ENCODE measurements around the gene RUNX1.

Gene RUNX1

GRCh38 chr21:34923626-34924025 is 125.5 kb downstream of the RUNX1 start:
- DNase-seq (ENCODE audit: low spot score), result no peak

GRCh38 chr21:34923202-34923601 is 125.9 kb downstream of the RUNX1 start:
- DNase-seq (ENCODE audit: low spot score), result no peak

- DNase-seq (ENCODE audit: low spot score), result no peak
These were observed 126.6 kb downstream of the RUNX1 start for GRCh38 chr21:34922479-34922878.

- DNase-seq (ENCODE audit: low spot score), result no peak
These were observed 128.0 kb downstream of the RUNX1 start for GRCh38 chr21:34921151-34921550.

- no peak for DNase-seq (ENCODE audit: low spot score)
These were observed 129.7 kb downstream of the RUNX1 start for GRCh38 chr21:34919406-34919805.

GRCh38 chr21:34916446-34916845 is 132.7 kb downstream of the RUNX1 start:
- no peak for DNase-seq (ENCODE audit: low spot score)

- peak; percentile 47 for DNase-seq (ENCODE audit: low spot score)
These were observed 133.7 kb downstream of the RUNX1 start for GRCh38 chr21:34915364-34915841.

GRCh38 chr21:34914239-34914638 is 134.9 kb downstream of the RUNX1 start:
- DNase-seq (ENCODE audit: low spot score), result no peak

GRCh38 chr21:34913811-34914210 is 135.3 kb downstream of the RUNX1 start:
- DNase-seq (ENCODE audit: low spot score), result no peak

- DNase-seq (ENCODE audit: low spot score), result peak; percentile 29
These were observed 136.8 kb downstream of the RUNX1 start for GRCh38 chr21:34912022-34912945.

GRCh38 chr21:34911360-34911759 is 137.7 kb downstream of the RUNX1 start:
- no peak for DNase-seq (ENCODE audit: low spot score)

- DNase-seq (ENCODE audit: low spot score), result no peak
These were observed 138.7 kb downstream of the RUNX1 start for GRCh38 chr21:34910396-34910795.

GRCh38 chr21:34909492-34910292 is 139.4 kb downstream of the RUNX1 start:
- no peak for DNase-seq (ENCODE audit: low spot score)

- no peak for DNase-seq (ENCODE audit: low spot score)
These were observed 140.6 kb downstream of the RUNX1 start for GRCh38 chr21:34908419-34909055.

- DNase-seq (ENCODE audit: low spot score), result no peak
These were observed 141.4 kb downstream of the RUNX1 start for GRCh38 chr21:34907461-34908418.

- no peak for DNase-seq (ENCODE audit: low spot score)
These were observed 142.7 kb downstream of the RUNX1 start for GRCh38 chr21:34906401-34906800.

GRCh38 chr21:34905218-34905537 is 143.9 kb downstream of the RUNX1 start:
- no peak for DNase-seq (ENCODE audit: low spot score)

GRCh38 chr21:34904526-34905217 is 144.4 kb downstream of the RUNX1 start:
- DNase-seq (ENCODE audit: low spot score), result no peak

- peak; percentile 88 for DNase-seq (ENCODE audit: low spot score)
These were observed 148.7 kb downstream of the RUNX1 start for GRCh38 chr21:34900376-34900775.

GRCh38 chr21:34899760-34900159 is 149.3 kb downstream of the RUNX1 start:
- no peak for DNase-seq (ENCODE audit: low spot score)

GRCh38 chr21:34899302-34899701 is 149.8 kb downstream of the RUNX1 start:
- no peak for DNase-seq (ENCODE audit: low spot score)
